IMR-90 (cell line): ENCODE data around the gene PDZRN3. TPM values are rescaled to one million over a fixed set of nuclear protein-coding genes. Genes with fewer than 3 reads are reported as not detected.

Experiments used
- ATAC-seq: fragments of 200-7000 bp; cut with Tn5 transposase; 2 replicates; pipeline ENCODE4 v1.9.1; 2020; ENCODE audit warnings: low read depth, mild to moderate bottlenecking, moderate library complexity
- BruUV-seq: library from RNA; stranded (reverse); fragments of 400-500 nt; replicated peaks from 2 replicates; lab custom pipeline; 2021; lab: Mats Ljungman, UMichigan
- CTCF ChIA-PET: fragments of 300-600 bp; formaldehyde crosslinking; extraction: SDS; loops from one replicate; lab custom pipeline; 2021; ENCODE audit warnings: antibody characterized with exemption; lab: Yijun Ruan, JAX
- POLR2A ChIA-PET: fragments of 300-600 bp; sonication (Branson Sonifier 250); formaldehyde crosslinking; loops from one replicate; lab custom pipeline; 2022; ENCODE audit warnings: antibody characterized with exemption; ENCODE audit not compliant: unreplicated experiment; lab: Charles Lee
- DNase-seq: peaks from one replicate; pipeline ENCODE4 v3.0.0; 2013
- H2AFZ ChIP-seq: replicated peaks from 2 replicates; pipeline ENCODE3; 2013; ENCODE audit warnings: low read length, mild to moderate bottlenecking; ENCODE audit not compliant: poor library complexity
- H2AK5ac ChIP-seq: 2 replicates; pipeline ENCODE4 v1.6.1; 2013; ENCODE audit warnings: low read depth, low read length, inconsistent platforms
- H2AK9ac ChIP-seq: replicated peaks from 2 replicates; pipeline ENCODE3; 2013; ENCODE audit warnings: mild to moderate bottlenecking, low read depth, low read length, moderate library complexity; ENCODE audit not compliant: poor library complexity
- H2BK120ac ChIP-seq: 2 replicates; pipeline ENCODE4 v1.6.1; 2013; ENCODE audit warnings: low read depth, low read length, inconsistent platforms
- H2BK15ac ChIP-seq: 3 replicates; pipeline ENCODE4 v1.6.1; 2013; ENCODE audit warnings: low read depth, low read length, inconsistent platforms
- H2BK20ac ChIP-seq: 2 replicates; pipeline ENCODE4 v1.6.1; 2013; ENCODE audit warnings: low read depth, mild to moderate bottlenecking, inconsistent platforms, low read length, moderate library complexity
- H2BK5ac ChIP-seq: 2 replicates; pipeline ENCODE4 v1.6.1; 2013; ENCODE audit warnings: mild to moderate bottlenecking, low read depth, low read length, inconsistent platforms; ENCODE audit not compliant: poor library complexity, severe bottlenecking
- H3K14ac ChIP-seq: replicated peaks from 2 replicates; pipeline ENCODE4 v1.6.1; 2013; ENCODE audit warnings: low read depth, low read length, inconsistent platforms
- H3K18ac ChIP-seq: 2 replicates; pipeline ENCODE4 v1.6.1; 2013; ENCODE audit warnings: low read depth, low read length, control low read depth
- H3K23ac ChIP-seq: 2 replicates; pipeline ENCODE4 v1.6.1; 2013; ENCODE audit warnings: low read depth, low read length, inconsistent platforms
- H3K27ac ChIP-seq: 2 replicates; pipeline ENCODE4 v1.5.1; 2013; ENCODE audit warnings: mild to moderate bottlenecking, control low read depth, low read length; ENCODE audit not compliant: insufficient read depth
- H3K27me3 ChIP-seq: 2 replicates; pipeline ENCODE4 v1.6.1; 2013; ENCODE audit warnings: low read length; ENCODE audit not compliant: control insufficient read depth, insufficient read depth
- H3K36me3 ChIP-seq: 2 replicates; pipeline ENCODE4 v1.6.1; 2013; ENCODE audit warnings: low read length, mixed read lengths; ENCODE audit not compliant: control insufficient read depth, insufficient read depth
- H3K4ac ChIP-seq: 2 replicates; pipeline ENCODE4 v1.6.1; 2013; ENCODE audit warnings: low read depth, low read length, inconsistent platforms
- H3K4me1 ChIP-seq: 2 replicates; pipeline ENCODE4 v1.6.1; 2013; ENCODE audit warnings: low read length, mixed read lengths; ENCODE audit not compliant: control insufficient read depth, insufficient read depth
- H3K4me2 ChIP-seq: 2 replicates; pipeline ENCODE4 v1.6.1; 2013; ENCODE audit warnings: low read depth, mild to moderate bottlenecking, control low read depth, low read length, moderate library complexity
- H3K4me3 ChIP-seq: 2 replicates; pipeline ENCODE4 v1.5.1; 2013; ENCODE audit warnings: low read depth, mild to moderate bottlenecking, control low read depth, low read length, moderate library complexity; ENCODE audit not compliant: insufficient read depth
- H3K56ac ChIP-seq: 2 replicates; pipeline ENCODE4 v1.6.1; 2013; ENCODE audit warnings: low read length, inconsistent platforms; ENCODE audit not compliant: insufficient read depth; ENCODE audit errors: extremely low read depth
- H3K79me1 ChIP-seq, 2 experiments: 2 replicates each; pipeline ENCODE4 v1.6.1; 2013; ENCODE audit warnings: low read length in 2 of 2, inconsistent platforms in 1 of 2, low read depth in 1 of 2
- H3K9ac ChIP-seq: 2 replicates; pipeline ENCODE4 v1.6.1; 2013; ENCODE audit warnings: low read depth, low read length, control low read depth
- H3K9me1 ChIP-seq: 2 replicates; pipeline ENCODE4 v1.6.1; 2013; ENCODE audit warnings: low read length, inconsistent platforms; ENCODE audit not compliant: insufficient read depth
- H3K9me3 ChIP-seq: 2 replicates; pipeline ENCODE4 v1.6.1; 2013; ENCODE audit warnings: low read length; ENCODE audit not compliant: control insufficient read depth, insufficient read depth
- H4K20me1 ChIP-seq: 2 replicates; pipeline ENCODE4 v1.6.1; 2013; ENCODE audit warnings: low read length, inconsistent platforms; ENCODE audit not compliant: insufficient read depth
- H4K5ac ChIP-seq: 2 replicates; pipeline ENCODE4 v1.6.1; 2013; ENCODE audit warnings: mild to moderate bottlenecking, low read depth, low read length, control low read depth
- H4K8ac ChIP-seq, 2 experiments: 2 replicates each; pipeline ENCODE4 v1.6.1; 2013; ENCODE audit warnings: low read depth in 2 of 2, low read length in 2 of 2, control low read depth in 1 of 2, inconsistent platforms in 1 of 2
- H4K91ac ChIP-seq: 2 replicates; pipeline ENCODE4 v1.6.1; 2013; ENCODE audit warnings: low read depth, low read length, inconsistent platforms; ENCODE audit not compliant: insufficient read depth
- BHLHE40 ChIP-seq: fragments of 150-350 bp; IDR thresholded peaks from 2 replicates; pipeline ENCODE4 v1.6.1; 2016; ENCODE audit warnings: mild to moderate bottlenecking, low read depth, low read length
- MAFK ChIP-seq: IDR thresholded peaks from 2 replicates; pipeline ENCODE4 v1.6.1; 2012; ENCODE audit warnings: low read depth, low read length, improper control_type of control experiment
- MAZ ChIP-seq: IDR thresholded peaks from 2 replicates; pipeline ENCODE4 v1.6.1; 2012; ENCODE audit warnings: low read depth, mild to moderate bottlenecking, low read length, improper control_type of control experiment, moderate library complexity, borderline replicate concordance
- NFE2L2 ChIP-seq: fragments of 150-350 bp; IDR thresholded peaks from 2 replicates; pipeline ENCODE4 v1.6.1; 2016; ENCODE audit warnings: low read depth, mild to moderate bottlenecking, low read length
- RCOR1 ChIP-seq: IDR thresholded peaks from 2 replicates; pipeline ENCODE4 v1.6.1; 2012; ENCODE audit warnings: mild to moderate bottlenecking, low read length, improper control_type of control experiment; ENCODE audit not compliant: insufficient replicate concordance
- WGBS, 2 experiments: methylation state at CpG; one replicate each; pipeline versions ENCODE4 v1.1.5 to v1.1.7; 2013; ENCODE audit warnings: missing lambda C conversion rate in 2 of 2; ENCODE audit not compliant: insufficient read length in 1 of 2; ENCODE audit errors: extremely low coverage in 2 of 2; 5-methylcytosine and 5-hydroxymethylcytosine counted together
- dilution Hi-C: fragments of 300-500 bp; cut with HindIII; formaldehyde crosslinking; loops from one replicate; pipeline ENCODE4 v1.14.3; 2018; ENCODE audit warnings: low sequenced_read_pairs; ENCODE audit not compliant: unreplicated experiment
- in situ Hi-C: fragments of 300-500 bp; cut with MboI; formaldehyde crosslinking; loops from 3 replicates; pipeline ENCODE4 v1.14.3; 2019; ENCODE audit warnings: low sequenced_read_pairs, inconsistent platforms, mixed read lengths
- intact Hi-C: fragments of 100-400 bp; cut with micrococcal nuclease; formaldehyde crosslinking; loops from 2 replicates; pipeline ENCODE4 v1.10.0; 2022
- polyA plus RNA-seq, 3 experiments: library from polyadenylated mRNA; depleted of rRNA; stranded (reverse); fragments of >200 nt; gene quantifications; 2 replicates each; pipeline ENCODE4 v1.2.3, GENCODE V29; 2012; ENCODE audit warnings: low replicate concordance in 1 of 3
- total RNA-seq: library from RNA; depleted of rRNA; stranded (reverse); fragments of >200 nt; gene quantifications from 2 replicates; pipeline ENCODE4 v1.2.3, GENCODE V29; 2012

The PDZRN3 gene
- total and polyA plus RNA-seq, 2 of the 4 experiments (the other 2 are of a cell fraction) = 9.4 to 17.0 TPM

- ChIA-PET CTCF (interaction anchor here (1.1 to 1.3 kb wide), 2 partner anchors 43 to 126 kb away, joined by 3 read pairs; no protein-coding TSS in a partner anchor), POLR2A (no interaction called here)
- H4K8ac ChIP-seq = no peak overlapping the region
- intact Hi-C loops (no loop called here), in situ Hi-C loops (loop anchor here (5.0 kb wide), 1 partner anchor 36 kb away; no protein-coding TSS in a partner anchor), dilution Hi-C loops (no loop called here)
- WGBS, 2 experiments = no CpG with 5 or more reads among the region's 13 CpGs
- peaks cover 2% of the 10 kb centered on the region; the same call in 1 of the 2 replicates for H3K9me1 ChIP-seq
- no peak for DNase-seq
- H2AFZ ChIP-seq = peak overlapping the region; percentile 17
- H3K56ac ChIP-seq = no peak overlapping the region
- no peaks in the 10 kb centered on the region for H3K27me3 ChIP-seq
- no TSS peak for BruUV-seq
- no peak overlapping the region for H3K9ac ChIP-seq
- no peak overlapping the region for H3K27ac ChIP-seq
- H3K18ac ChIP-seq = no peak overlapping the region
- H3K9me3 ChIP-seq = no peaks in the 10 kb centered on the region
- H2AK9ac ChIP-seq = no peak overlapping the region
- H3K4ac ChIP-seq = no peak overlapping the region
- H3K23ac ChIP-seq = no peak overlapping the region
- peaks cover 0 to 29% of the 10 kb centered on the region in 2 experiments; a peak in 3 of 4 replicates for H3K79me1 ChIP-seq
- H2AK5ac ChIP-seq = peak overlapping the region; percentile 13; the same call in 1 of the 2 replicates
- no peak overlapping the region for H4K5ac ChIP-seq
- peaks cover 8% of the 10 kb centered on the region for H3K4me1 ChIP-seq
- no peak for ATAC-seq
- no peak overlapping the region for H2BK5ac ChIP-seq
- peaks cover 3% of the 10 kb centered on the region; the same call in 1 of the 2 replicates for H4K20me1 ChIP-seq
- no peak overlapping the region for H2BK20ac ChIP-seq
- H3K14ac ChIP-seq = 0 out of 2 replicates have a peak overlapping the region, but pooled peaks have one; percentile 45
- H3K4me3 ChIP-seq = no peak overlapping the region
- no peak overlapping the region for H4K91ac ChIP-seq
- no peaks in the 10 kb centered on the region for H3K36me3 ChIP-seq
- H3K4me2 ChIP-seq = no peak overlapping the region
- no peak overlapping the region for H2BK120ac ChIP-seq
- no peak overlapping the region for H2BK15ac ChIP-seq
- TF ChIP-seq BHLHE40 (no peak), MAZ (no peak), MAFK (no peak), NFE2L2 (no peak), RCOR1 (no peak)
These were observed 126.9 kb downstream of the PDZRN3 start for GRCh38 chr3:73497646-73498406.
